GM19397 (cell line): ENCODE results near the gene GRIK1.

Experiments
- ATAC-seq: cut with Tn5 transposase; IDR thresholded peaks from one replicate; pipeline ENCODE4 v1.9.1; 2021; ENCODE audit warnings: mild to moderate bottlenecking, moderate library complexity; ENCODE audit not compliant: unreplicated experiment

The GRIK1 gene

DNA sequence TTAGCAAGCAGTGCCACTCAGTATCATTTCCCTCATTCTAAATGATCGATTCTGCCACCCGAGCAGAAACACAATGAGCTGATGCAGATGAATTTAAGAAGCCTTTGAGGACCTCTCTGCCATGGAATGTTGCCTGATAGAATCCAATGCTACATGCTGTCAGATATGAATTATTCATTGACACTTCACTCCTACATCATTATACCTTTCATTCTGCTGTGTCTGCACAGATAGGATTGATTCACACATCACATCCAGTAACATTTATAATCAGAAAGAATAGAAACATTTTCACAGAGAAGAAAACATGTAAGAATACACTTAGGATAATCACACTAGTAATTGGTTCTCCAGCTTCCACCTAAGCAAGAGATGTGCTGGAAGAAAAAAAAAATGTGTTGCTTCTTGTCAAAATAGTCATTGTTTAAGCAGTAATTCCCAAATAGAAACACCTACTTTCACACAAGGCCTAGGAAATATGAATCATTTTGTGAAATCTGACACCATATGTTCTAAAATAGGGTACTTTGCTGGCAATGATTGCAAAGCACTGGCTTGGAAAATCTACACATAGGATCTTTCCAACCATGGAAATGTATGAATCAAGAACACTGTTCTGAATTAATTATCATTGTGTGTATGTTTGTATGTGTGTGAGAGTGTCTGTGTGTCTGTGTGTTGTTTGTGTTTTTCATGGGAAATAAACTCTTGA, 110.1 kb downstream of the GRIK1 start:
- no peak for ATAC-seq

DNA sequence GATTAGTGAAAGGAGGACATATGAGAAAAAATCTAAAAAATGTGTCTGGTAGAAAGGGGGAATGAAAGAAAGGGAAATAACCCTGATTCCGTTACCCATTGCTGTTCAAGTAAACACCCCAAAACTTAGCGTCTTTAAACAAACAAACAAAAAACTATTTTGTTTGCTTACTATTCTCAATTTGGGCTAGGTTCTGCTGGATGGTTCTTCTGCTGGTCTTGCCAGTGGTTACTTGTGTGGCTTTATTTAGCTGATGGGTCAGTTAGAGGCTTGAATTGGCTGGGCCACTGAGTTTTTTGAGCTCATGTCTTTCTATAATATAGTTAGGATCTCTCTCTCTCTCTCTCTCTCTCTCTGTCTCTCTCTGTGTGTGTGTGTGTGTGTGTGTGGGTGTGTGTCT, 112.1 kb downstream of the GRIK1 start:
- ATAC-seq = no peak

- ATAC-seq = no peak
Observed at GRCh38 chr21:29827236-29827635, 112.6 kb downstream of the GRIK1 start.

DNA sequence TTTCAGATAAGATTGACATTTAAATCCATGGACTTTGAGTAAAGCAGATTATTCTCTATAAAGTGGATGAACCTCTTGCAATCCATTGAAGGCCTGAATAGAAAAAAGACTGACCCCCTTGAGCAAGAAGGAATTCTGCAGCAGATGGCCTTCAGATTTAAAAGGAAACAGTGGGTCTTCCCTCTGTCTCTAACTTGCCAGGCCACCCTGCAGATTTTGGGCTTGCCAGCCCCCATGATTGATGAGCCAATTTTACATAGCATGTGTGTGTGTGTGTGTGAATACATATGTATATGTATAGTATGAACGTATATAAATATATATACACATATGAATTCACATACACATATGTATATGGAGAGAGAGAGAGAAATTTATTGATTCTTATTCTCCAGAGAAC, 113.4 kb downstream of the GRIK1 start:
- ATAC-seq = no peak

GRCh38 chr21:29825936-29826335, 113.9 kb downstream of the GRIK1 start:
- ATAC-seq = no peak

GRCh38 chr21:29825345-29825744, 114.5 kb downstream of the GRIK1 start:
- ATAC-seq = no peak

- ATAC-seq = no peak
Observed at GRCh38 chr21:29822064-29822463, 117.7 kb downstream of the GRIK1 start.

- ATAC-seq = no peak
Observed at GRCh38 chr21:29821230-29821629, 118.6 kb downstream of the GRIK1 start.

DNA sequence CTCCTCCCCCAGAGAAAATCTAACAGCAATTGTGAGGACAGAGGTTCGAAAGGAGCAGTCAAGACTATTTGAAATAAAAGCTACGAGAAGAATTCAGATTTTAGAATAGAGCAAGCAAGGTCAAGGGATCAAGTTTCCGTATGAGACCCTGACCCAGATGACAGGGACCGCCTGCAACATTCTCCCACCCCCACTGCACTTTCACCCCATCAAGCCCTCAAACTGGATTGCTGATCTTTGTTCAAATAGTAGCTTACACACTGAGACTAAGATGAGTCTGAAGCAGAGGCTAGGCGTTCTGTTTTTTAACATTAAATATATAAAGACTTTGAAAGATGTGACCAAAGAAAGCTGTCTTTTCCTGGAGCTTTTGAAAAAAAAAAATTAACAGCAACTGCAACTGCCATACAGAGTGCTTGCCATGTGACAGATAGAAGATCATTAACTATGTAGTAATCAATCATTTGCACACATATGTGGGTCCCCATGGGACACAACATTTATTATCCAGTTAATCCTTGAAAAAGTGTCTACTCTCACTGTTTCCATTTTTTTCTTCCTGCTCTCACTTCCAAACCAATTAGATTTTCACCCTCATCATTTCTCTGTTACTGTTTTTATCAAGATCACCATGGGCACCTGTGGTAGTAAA, 120.0 kb downstream of the GRIK1 start:
- no peak for ATAC-seq

DNA sequence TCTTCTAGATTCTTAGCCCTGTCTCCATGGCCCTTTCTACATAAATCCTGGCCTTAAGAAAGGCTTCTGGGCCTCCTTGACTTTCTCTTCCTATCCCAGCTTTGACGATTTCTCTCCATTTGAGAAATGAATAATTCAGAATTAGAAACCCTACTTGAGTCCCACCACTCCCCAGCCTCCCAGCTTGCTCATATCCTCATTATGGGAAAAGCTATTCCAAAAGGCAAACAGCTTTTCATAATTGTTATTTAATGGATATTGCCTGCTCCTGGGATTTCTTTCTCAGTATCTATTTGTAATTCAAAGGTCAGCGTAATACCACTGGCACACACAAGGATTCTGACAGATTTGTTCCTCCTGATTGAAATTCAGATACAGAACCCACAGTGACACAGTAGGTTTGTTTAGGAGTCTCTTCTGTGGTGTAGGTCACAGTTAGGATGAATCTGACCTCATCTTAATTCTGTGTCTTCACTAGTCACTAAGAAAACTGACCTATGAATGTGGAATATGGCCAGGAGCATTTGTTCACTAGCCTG, 121.3 kb downstream of the GRIK1 start:
- ATAC-seq = no peak

GRCh38 chr21:29817450-29817849, 122.3 kb downstream of the GRIK1 start:
- ATAC-seq = no peak

GRCh38 chr21:29812947-29813346, 126.8 kb downstream of the GRIK1 start:
- no peak for ATAC-seq

GRCh38 chr21:29810871-29811270, 128.9 kb downstream of the GRIK1 start:
- no peak for ATAC-seq

- no peak for ATAC-seq
Observed at GRCh38 chr21:29808153-29808552, 131.6 kb downstream of the GRIK1 start.

DNA sequence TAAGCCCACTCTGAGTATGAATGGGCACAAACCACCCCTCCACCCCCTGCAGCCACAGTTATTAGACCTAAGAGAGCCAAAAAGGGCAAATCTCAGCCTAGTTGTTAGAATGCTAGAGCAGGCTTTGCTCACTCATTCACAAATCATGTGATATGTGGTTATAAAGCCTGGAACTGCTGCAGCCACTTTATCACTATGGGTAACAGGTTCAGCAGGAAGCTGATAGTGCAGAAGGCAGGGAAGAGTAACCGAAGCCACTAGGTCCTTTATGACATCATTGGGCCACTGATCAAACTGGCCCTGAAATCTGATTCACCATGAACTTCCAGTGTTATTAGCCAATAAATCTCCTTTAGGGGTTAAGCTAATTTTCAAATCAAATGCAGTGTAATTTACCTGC, 134.7 kb downstream of the GRIK1 start:
- no peak for ATAC-seq

- no peak for ATAC-seq
Observed at GRCh38 chr21:29803191-29803590, 136.6 kb downstream of the GRIK1 start.

- ATAC-seq = no peak
Observed at GRCh38 chr21:29801122-29801521, 138.7 kb downstream of the GRIK1 start.

GRCh38 chr21:29800056-29800455, 139.7 kb downstream of the GRIK1 start:
- no peak for ATAC-seq

GRCh38 chr21:29798840-29799239, 141.0 kb downstream of the GRIK1 start:
- no peak for ATAC-seq

GRCh38 chr21:29797155-29797554, 142.6 kb downstream of the GRIK1 start:
- no peak for ATAC-seq

- no peak for ATAC-seq
Observed at GRCh38 chr21:29793712-29794111, 146.1 kb downstream of the GRIK1 start.

- no peak for ATAC-seq
Observed at GRCh38 chr21:29789393-29789792, 150.4 kb downstream of the GRIK1 start.
